Measurements from ENCODE around the gene KSR1.

- TF ChIP-seq ZNF609 (CRISPR knock-in tag; IDR thresholded peaks at IDR 0.05; ENCODE audit: borderline replicate concordance): no peak
- TF ChIP-seq YY1 (IDR thresholded peaks at IDR 0.05; ENCODE audit: borderline replicate concordance in 1 of 3, control insufficient read depth in 1 of 3, extremely low read depth in 1 of 3, insufficient read depth in 3 of 3, insufficient read length in 1 of 3, insufficient replicate concordance in 2 of 3, low read depth in 1 of 3, low read length in 2 of 3): no peak
- no peak for TF ChIP-seq ZC3H8 (IDR thresholded peaks at IDR 0.05)
- TF ChIP-seq CBFA2T3 (IDR thresholded peaks at IDR 0.05): no peak
- no peak for TF ChIP-seq ETV6 (IDR thresholded peaks at IDR 0.05; ENCODE audit: borderline replicate concordance in 1 of 2, low read depth in 2 of 2, low read length in 1 of 2)
- TF ChIP-seq ETV6 (CRISPR knock-in tag; IDR thresholded peaks at IDR 0.05; ENCODE audit: borderline replicate concordance): no peak
- no peak for TF ChIP-seq IRF2 (CRISPR knock-in tag; IDR thresholded peaks at IDR 0.05)
- TF ChIP-seq EP300 (IDR thresholded peaks at IDR 0.05; ENCODE audit: low read length): no peak
- no peak for TF ChIP-seq NELFE (IDR thresholded peaks at IDR 0.05; ENCODE audit: insufficient read depth, insufficient read length)
- TF ChIP-seq ZNF384 (IDR thresholded peaks at IDR 0.05; ENCODE audit: low read depth, low read length): no peak
- TF ChIP-seq POLR3A (IDR thresholded peaks at IDR 0.05; ENCODE audit: borderline replicate concordance, extremely low read depth, insufficient read depth, insufficient read length): no peak
- no peak for TF ChIP-seq MLX (CRISPR knock-in tag; conservative IDR thresholded peaks at IDR 0.05)
- no peak for TF ChIP-seq ZNF830 (CRISPR knock-in tag; IDR thresholded peaks at IDR 0.05)
Measured at GRCh38 chr17:27578718-27579085, 122.5 kb downstream of the KSR1 start.
